ENCODE data around the gene EIF4G3.
"Not testable (repeated sequence)": the region's sequence is repeated elsewhere in the genome, so short reads cannot be mapped to it uniquely, and the experiment has no call there.

EIF4G3 gene

GRCh38 chr1:21152423-21153100, 24.1 kb downstream of the EIF4G3 start:
- DNase-seq, result no peak

DNA sequence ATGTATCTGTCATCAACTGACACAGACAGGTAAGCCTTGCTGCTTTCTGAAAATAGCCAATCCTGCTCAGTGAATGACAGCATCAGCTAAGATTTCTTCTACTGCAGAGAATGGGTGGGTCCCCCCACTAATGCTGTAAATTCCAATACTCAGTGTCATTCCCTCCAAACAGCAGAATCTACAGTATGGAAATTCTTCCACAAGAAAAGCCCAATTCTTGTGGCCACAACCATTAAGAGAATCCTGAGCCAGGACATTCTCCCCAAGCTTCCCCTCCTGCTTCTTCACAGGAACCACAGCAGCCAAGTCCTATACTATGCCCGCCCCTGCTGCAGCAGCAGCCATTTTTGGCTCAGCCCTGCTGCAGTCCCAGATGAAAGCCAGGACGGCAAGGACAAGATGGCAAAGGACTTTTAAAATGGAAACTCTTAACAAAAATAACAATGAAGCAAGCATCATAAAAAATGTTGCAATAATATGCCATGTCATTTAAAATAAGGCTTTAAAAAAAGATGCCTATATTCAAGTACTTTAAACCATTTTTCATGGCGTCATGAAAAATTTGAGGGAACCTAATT, 26.8 kb downstream of the EIF4G3 start:
- DNase-seq, result no peak

- DNase-seq, result no peak
Observed at GRCh38 chr1:21149430-21149854, 27.3 kb downstream of the EIF4G3 start.

DNA sequence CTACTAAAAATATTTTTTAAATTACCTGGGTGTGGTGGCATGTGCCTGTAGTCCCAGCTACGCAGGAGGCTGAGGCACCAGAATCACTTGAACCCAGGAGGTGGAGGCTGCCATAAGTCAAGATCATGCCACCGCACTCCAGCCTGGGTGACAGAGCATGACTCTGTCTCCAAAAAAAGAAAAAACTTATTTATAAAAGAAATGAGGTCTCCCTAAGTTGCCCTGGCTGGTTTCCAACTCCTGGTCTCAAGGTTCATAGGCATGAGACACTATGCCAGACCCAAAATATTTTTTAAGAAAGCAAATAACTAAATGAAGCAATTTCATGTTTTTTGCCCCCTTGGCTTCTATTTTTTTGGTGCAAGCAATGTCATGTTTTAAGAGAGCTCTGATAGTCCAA, 32.9 kb downstream of the EIF4G3 start:
- no peak for DNase-seq

DNA sequence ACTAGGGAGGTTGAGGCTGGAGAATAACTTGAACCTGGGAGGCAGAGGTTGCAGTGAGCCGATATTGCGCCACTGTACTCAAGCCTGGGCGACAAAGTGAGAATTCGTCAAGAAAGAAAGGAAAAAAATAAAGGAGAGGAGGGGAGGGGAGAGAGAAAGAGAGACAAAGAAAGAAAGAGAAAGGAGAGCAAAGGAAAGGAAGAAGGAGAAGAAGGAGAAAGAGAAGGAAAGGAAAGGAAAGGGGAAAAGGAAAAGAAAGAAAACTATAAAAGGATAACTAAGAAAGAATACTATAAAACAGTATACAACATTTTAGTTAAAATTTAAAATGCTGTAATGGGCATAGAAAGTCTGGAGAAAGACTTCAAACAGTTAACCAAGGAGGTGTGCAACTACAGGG, 33.6 kb downstream of the EIF4G3 start:
- DNase-seq, result no peak

- DNase-seq, result no peak
Observed at GRCh38 chr1:21141030-21141429, 35.7 kb downstream of the EIF4G3 start.

- no peak for DNase-seq
Observed at GRCh38 chr1:21139601-21140000, 37.1 kb downstream of the EIF4G3 start.

GRCh38 chr1:21136344-21136743, 40.4 kb downstream of the EIF4G3 start:
- DNase-seq, result not testable (repeated sequence)

- no peak for DNase-seq
Observed at GRCh38 chr1:21131200-21131599, 45.5 kb downstream of the EIF4G3 start.

GRCh38 chr1:21129407-21129806, 47.3 kb downstream of the EIF4G3 start:
- DNase-seq, result no peak

- no peak for DNase-seq
Observed at GRCh38 chr1:21126324-21126723, 50.4 kb downstream of the EIF4G3 start.

DNA sequence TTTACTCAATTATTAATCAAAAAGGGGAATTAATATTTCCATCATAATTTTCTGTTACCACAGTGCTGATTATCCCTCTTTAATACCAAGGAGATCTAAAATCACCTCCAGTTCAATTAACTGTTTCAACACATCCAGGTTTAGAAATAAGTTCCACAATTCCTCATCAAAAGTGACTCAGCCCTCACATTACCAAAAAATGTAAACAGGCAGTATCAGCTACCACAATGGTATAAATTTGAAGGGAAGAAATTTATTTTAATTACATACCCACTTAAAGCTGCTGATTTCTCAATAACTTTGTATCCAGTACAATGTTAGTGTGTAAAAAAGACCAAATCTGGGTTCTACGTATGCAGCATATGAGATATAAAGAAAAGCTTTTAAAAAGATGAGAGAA, 51.9 kb downstream of the EIF4G3 start:
- no peak for DNase-seq

GRCh38 chr1:21123287-21123948, 53.3 kb downstream of the EIF4G3 start:
- no peak for DNase-seq

DNA sequence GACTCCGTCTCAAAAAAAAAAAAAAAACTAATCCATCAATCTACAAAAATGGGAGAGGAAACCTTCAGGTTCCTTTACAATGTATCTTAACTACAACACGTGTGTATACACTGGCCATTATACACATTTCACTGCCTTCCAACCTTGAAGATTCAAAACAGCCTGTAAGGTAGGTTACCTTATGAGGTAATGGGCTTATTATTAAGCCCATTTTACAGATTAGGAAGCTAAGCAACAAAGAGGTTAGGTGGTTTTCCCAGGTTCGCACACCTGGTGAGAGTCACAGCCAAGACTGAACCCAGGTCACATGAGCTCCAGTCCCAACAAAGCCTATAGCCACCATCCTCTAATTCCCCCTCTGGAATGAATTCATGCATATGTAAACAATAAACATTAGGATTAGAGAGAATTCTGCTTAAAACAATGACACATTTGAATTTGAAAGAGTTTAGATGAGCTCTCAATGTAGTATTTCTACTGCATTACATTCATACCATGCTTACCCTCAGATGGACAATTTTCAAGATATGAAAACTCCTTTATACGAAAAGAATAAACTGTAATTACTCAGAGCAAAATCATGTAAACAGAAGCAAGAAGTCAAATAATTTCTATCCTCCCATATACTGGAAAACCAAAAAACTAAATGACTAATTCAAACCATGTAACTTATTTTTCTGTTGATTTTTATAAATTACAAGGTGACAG, 54.8 kb downstream of the EIF4G3 start:
- no peak for DNase-seq

DNA sequence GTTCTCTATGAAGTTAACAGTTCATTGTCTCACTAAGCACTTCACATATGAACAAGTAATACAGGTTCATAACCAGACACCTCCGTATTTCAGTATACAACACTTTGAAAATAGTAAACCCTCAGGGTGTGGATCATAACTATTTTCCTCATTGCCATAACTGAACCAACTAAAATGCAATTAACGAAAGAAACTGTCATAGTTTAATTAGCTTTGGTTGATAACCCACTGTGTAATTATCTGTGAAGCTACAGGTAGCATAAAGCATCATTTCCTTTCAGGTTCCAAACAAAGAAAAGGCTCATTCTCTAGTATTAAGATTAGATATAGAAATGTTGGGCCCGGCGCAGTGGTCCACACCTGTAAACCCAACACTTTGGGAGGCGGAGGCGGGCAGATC, 58.5 kb downstream of the EIF4G3 start:
- no peak for DNase-seq

- DNase-seq, result no peak
Observed at GRCh38 chr1:21117597-21118001, 59.1 kb downstream of the EIF4G3 start.

DNA sequence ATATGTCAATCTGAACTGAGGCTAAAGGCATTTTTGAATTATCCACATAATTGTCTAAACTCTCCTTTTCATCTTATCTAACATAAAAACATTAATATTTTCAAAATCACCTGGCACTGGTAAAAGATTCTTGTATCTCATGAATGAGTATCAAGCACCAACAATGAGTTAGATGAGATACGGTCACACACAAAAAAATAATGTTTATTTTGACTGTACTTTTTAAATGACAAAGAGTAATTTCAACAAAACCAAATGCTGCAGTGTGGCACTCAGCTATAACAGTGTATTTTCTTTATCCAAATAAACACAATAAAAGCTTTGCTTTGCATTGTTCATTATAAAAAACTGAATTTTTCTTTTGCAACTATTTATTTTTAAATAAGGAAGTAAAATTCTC, 59.5 kb downstream of the EIF4G3 start:
- DNase-seq, result no peak

DNA sequence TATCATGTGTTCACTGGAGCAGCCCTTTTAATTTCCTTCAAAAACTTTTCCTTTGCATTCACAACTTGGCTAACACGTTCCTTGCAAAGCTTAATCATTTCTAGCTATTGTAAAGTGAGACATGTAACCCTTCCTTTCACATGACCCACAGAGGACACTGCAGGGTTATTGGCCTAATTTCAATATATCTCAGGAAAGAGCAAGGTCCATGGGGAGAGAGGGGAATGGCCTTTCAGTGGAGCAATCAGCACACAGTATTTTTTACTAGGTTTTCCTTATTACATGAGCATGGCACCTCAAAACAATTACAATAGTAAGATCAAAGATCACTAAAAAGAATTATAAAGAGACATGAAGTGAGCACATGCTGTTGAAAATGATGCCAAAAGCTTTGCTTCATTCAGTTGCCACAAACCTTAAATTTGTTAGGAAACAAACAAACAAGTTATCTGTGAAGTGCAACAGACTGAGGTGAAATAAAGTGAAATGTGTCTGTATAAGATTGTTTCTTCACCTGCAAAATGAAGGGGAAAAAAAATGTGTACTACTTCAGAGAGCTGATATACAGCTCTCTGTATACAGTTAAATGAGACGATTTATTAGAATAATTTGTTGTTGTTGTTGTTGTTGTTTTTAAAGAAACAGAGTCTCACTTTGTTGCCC, 61.5 kb downstream of the EIF4G3 start:
- no peak for DNase-seq

DNA sequence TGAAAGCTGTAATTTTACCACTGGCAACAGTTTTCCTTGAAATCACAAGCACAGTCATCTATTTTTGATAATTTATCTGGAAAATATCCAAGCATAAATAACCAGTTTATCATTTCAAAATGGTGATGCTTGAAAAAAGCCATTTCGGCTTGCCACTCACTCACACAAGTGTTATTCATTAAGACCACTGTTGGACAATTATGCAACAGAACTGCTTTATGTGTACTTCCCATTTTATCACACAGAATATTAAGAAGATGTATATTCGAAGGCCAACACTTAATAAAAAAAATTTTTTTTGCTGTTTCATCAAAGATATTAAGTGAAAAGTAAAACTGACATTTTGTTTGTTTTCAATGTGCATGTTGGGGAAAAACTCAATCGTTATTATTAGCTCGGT, 62.3 kb downstream of the EIF4G3 start:
- DNase-seq, result no peak

DNA sequence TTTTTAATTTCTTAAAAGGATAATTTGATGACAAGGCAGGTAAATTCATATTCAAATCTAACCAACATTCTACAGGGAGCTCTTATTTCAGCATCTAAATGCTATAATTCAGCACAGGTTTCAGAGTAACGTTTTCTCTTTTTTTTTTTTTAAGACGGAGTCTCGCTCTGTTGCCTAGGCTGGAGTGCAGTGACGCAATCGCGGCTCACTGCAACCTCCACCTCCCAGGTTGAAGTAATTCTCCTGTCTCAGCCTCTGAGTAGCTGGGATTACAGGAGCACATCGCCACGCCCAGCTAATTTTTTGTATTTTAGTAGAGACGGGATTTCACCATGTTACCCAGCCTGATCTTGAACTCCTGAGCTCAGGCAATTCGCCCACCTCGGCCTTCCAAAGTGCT, 66.5 kb downstream of the EIF4G3 start:
- DNase-seq, result no peak

GRCh38 chr1:21106709-21107108, 70.0 kb downstream of the EIF4G3 start:
- no peak for DNase-seq

DNA sequence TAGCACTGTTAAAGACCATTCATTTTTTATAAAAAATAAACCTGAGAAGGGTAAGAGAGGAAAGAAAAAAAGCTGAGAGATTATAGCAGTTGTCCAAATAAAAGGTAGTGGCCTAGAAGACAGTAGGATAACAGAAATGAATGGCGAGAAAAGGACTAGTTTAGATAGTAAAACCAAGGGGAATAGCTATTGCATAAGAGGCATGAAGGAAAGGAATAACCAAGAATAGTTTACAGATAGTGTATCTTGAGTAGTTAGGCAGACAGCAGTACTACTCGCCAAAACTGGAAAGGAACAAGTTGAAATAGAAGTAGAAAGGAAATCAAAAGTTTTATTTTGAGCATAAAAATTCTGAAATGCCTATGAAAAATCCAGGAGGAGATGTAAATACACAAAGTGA, 70.5 kb downstream of the EIF4G3 start:
- no peak for DNase-seq

- DNase-seq, result no peak
Observed at GRCh38 chr1:21105807-21106206, 70.9 kb downstream of the EIF4G3 start.
